GM11168 (cell line): ENCODE data around the gene ZFP62.

Source experiments
- in situ Hi-C: fragments of 300-500 bp; cut with MboI; formaldehyde crosslinking; loops from one replicate; pipeline ENCODE4 v1.12.0; 2022; ENCODE audit warnings: low sequenced_read_pairs; ENCODE audit not compliant: unreplicated experiment

ZFP62 gene

GRCh38 chr5:180813420-180813819, 47.7 kb downstream of the ZFP62 start:
- in situ Hi-C loops, result no loop called here

GRCh38 chr5:180811623-180812124, 49.4 kb downstream of the ZFP62 start:
- in situ Hi-C loops, result no loop called here

- in situ Hi-C loops, result no loop called here
These were observed 50.0 kb downstream of the ZFP62 start for GRCh38 chr5:180810959-180811622.

GRCh38 chr5:180810210-180810958, 50.7 kb downstream of the ZFP62 start:
- in situ Hi-C loops, result no loop called here

- in situ Hi-C loops, result loop anchor here (10.0 kb wide), 1 partner anchor 55 kb away; the partner anchor contains the start of gene ZFP62
These were observed 51.5 kb downstream of the ZFP62 start for GRCh38 chr5:180809403-180810209.

GRCh38 chr5:180808461-180809000, 52.5 kb downstream of the ZFP62 start:
- in situ Hi-C loops, result loop anchor here (10.0 kb wide), 1 partner anchor 56 kb away; the partner anchor contains the start of gene ZFP62

- in situ Hi-C loops, result loop anchor here (10.0 kb wide), 1 partner anchor 57 kb away; the partner anchor contains the start of gene ZFP62
These were observed 53.2 kb downstream of the ZFP62 start for GRCh38 chr5:180807654-180808414.

- in situ Hi-C loops, result loop anchor here (10.0 kb wide), 1 partner anchor 58 kb away; the partner anchor contains the start of gene ZFP62
These were observed 54.0 kb downstream of the ZFP62 start for GRCh38 chr5:180807046-180807445.

GRCh38 chr5:180806351-180807011, 54.6 kb downstream of the ZFP62 start:
- in situ Hi-C loops, result loop anchor here (10.0 kb wide), 1 partner anchor 58 kb away; the partner anchor contains the start of gene ZFP62

GRCh38 chr5:180804129-180804618, 56.9 kb downstream of the ZFP62 start:
- in situ Hi-C loops, result loop anchor here (10.0 kb wide), 1 partner anchor 61 kb away; the partner anchor contains the start of gene ZFP62

GRCh38 chr5:180803181-180804128, 57.6 kb downstream of the ZFP62 start:
- in situ Hi-C loops, result loop anchor here (10.0 kb wide), 1 partner anchor 61 kb away; the partner anchor contains the start of gene ZFP62

- in situ Hi-C loops, result loop anchor here (10.0 kb wide), 1 partner anchor 62 kb away; the partner anchor contains the start of gene ZFP62
These were observed 58.5 kb downstream of the ZFP62 start, which contains the start of gene MGAT1 for GRCh38 chr5:180802325-180803180. MGAT1 (minus strand) TSS chr5:180802806; CDS start chr5:180792971, 9,835 bp downstream.

- in situ Hi-C loops, result loop anchor here (10.0 kb wide), 1 partner anchor 63 kb away; the partner anchor contains the start of gene ZFP62
These were observed 59.3 kb downstream of the ZFP62 start for GRCh38 chr5:180801596-180802324.

GRCh38 chr5:180799902-180800801, 60.9 kb downstream of the ZFP62 start:
- in situ Hi-C loops, result loop anchor here (10.0 kb wide), 2 partner anchors 65 to 355 kb away; partner anchors contain the start of gene ZFP62
